H9 (cell line): ENCODE measurements around the gene POP4. TPM values are rescaled to one million over a fixed set of nuclear protein-coding genes. Genes with fewer than 3 reads are reported as not detected.

Experiments
- DNase-seq: peaks from one replicate; pipeline ENCODE4 v3.0.0-alpha.2; 2017
- H2AFZ ChIP-seq: one replicate; pipeline ENCODE4 v1.6.1; 2013; ENCODE audit warnings: mild to moderate bottlenecking, low read length, control low read depth, moderate library complexity
- H2AK5ac ChIP-seq: 2 replicates; pipeline ENCODE4 v1.6.1; 2013; ENCODE audit warnings: low read length, control low read depth, mixed read lengths; ENCODE audit not compliant: insufficient read length
- H2BK120ac ChIP-seq: one replicate; pipeline ENCODE4 v1.6.1; 2013; ENCODE audit warnings: low read depth, mild to moderate bottlenecking, low read length, control low read depth, inconsistent platforms; ENCODE audit not compliant: poor library complexity, severe bottlenecking
- H2BK12ac ChIP-seq: 2 replicates; pipeline ENCODE4 v1.6.1; 2013; ENCODE audit warnings: low read length, control low read depth, mixed read lengths, low read depth; ENCODE audit not compliant: insufficient read length
- H2BK15ac ChIP-seq: 2 replicates; pipeline ENCODE4 v1.6.1; 2013; ENCODE audit warnings: low read depth, low read length, control low read depth
- H2BK20ac ChIP-seq: one replicate; pipeline ENCODE4 v1.6.1; 2013; ENCODE audit warnings: low read depth, mild to moderate bottlenecking, low read length, control low read depth, inconsistent platforms; ENCODE audit not compliant: poor library complexity, severe bottlenecking
- H2BK5ac ChIP-seq: 2 replicates; pipeline ENCODE4 v1.6.1; 2013; ENCODE audit warnings: low read length, control low read depth, mixed read lengths; ENCODE audit not compliant: insufficient read length
- H3K14ac ChIP-seq: 2 replicates; pipeline ENCODE4 v1.6.1; 2013; ENCODE audit warnings: low read length, control low read depth; ENCODE audit not compliant: insufficient read depth
- H3K18ac ChIP-seq: 2 replicates; pipeline ENCODE4 v1.6.1; 2013; ENCODE audit warnings: low read depth, mild to moderate bottlenecking, mixed read lengths, low read length, control low read depth; ENCODE audit not compliant: insufficient read length
- H3K23ac ChIP-seq: 2 replicates; pipeline ENCODE4 v1.6.1; 2013; ENCODE audit warnings: low read length, control low read depth, mixed read lengths, low read depth; ENCODE audit not compliant: insufficient read length
- H3K23me2 ChIP-seq: 2 replicates; pipeline ENCODE4 v1.6.1; 2013; ENCODE audit warnings: low read depth, mild to moderate bottlenecking, mixed read lengths, low read length, control low read depth; ENCODE audit not compliant: insufficient read length, poor library complexity, severe bottlenecking
- H3K27ac ChIP-seq: 2 replicates; pipeline ENCODE4 v1.5.1; 2013; ENCODE audit warnings: low read length, control low read depth, mixed read lengths, low read depth; ENCODE audit not compliant: insufficient read length
- H3K27me3 ChIP-seq: 2 replicates; pipeline ENCODE4 v1.6.1; 2013; ENCODE audit warnings: low read length, control low read depth, inconsistent platforms; ENCODE audit not compliant: insufficient read depth
- H3K4ac ChIP-seq: 2 replicates; pipeline ENCODE4 v1.6.1; 2013; ENCODE audit warnings: low read depth, mild to moderate bottlenecking, control low read depth, inconsistent platforms, low read length, moderate library complexity
- H3K4me1 ChIP-seq: 2 replicates; pipeline ENCODE4 v1.6.1; 2013; ENCODE audit warnings: low read length, control low read depth, inconsistent platforms; ENCODE audit not compliant: insufficient read depth
- H3K4me2 ChIP-seq: 2 replicates; pipeline ENCODE4 v1.6.1; 2013; ENCODE audit warnings: low read length, control low read depth, mixed read lengths; ENCODE audit not compliant: insufficient read length, insufficient read depth
- H3K56ac ChIP-seq: 2 replicates; pipeline ENCODE4 v1.6.1; 2013; ENCODE audit warnings: low read depth, mild to moderate bottlenecking, mixed read lengths, low read length, control low read depth; ENCODE audit not compliant: insufficient read length
- H3K79me1 ChIP-seq: 2 replicates; pipeline ENCODE4 v1.6.1; 2013; ENCODE audit warnings: low read depth, mild to moderate bottlenecking, moderate library complexity, low read length, control low read depth, inconsistent platforms; ENCODE audit not compliant: insufficient read depth, poor library complexity, severe bottlenecking
- H3K79me2 ChIP-seq: 2 replicates; pipeline ENCODE4 v1.6.1; 2013; ENCODE audit warnings: low read length, control low read depth, inconsistent platforms; ENCODE audit not compliant: insufficient read depth
- H3K9ac ChIP-seq: 2 replicates; pipeline ENCODE4 v1.6.1; 2013; ENCODE audit warnings: low read length, control low read depth, mixed read lengths; ENCODE audit not compliant: insufficient read length; ENCODE audit errors: extremely low read depth
- H3K9me3 ChIP-seq: one replicate; pipeline ENCODE4 v1.6.1; 2013; ENCODE audit warnings: low read depth, low read length, inconsistent platforms; ENCODE audit not compliant: control insufficient read depth
- H3T11ph ChIP-seq: one replicate; pipeline ENCODE4 v1.6.1; 2013; ENCODE audit warnings: mild to moderate bottlenecking, low read length, control low read depth, inconsistent platforms
- H4K20me1 ChIP-seq: one replicate; pipeline ENCODE4 v1.6.1; 2013; ENCODE audit not compliant: control insufficient read depth, insufficient read length, insufficient read depth
- H4K5ac ChIP-seq: 2 replicates; pipeline ENCODE4 v1.6.1; 2013; ENCODE audit warnings: low read depth, mild to moderate bottlenecking, mixed read lengths, low read length, control low read depth; ENCODE audit not compliant: insufficient read length
- H4K8ac ChIP-seq: replicated peaks from 2 replicates; pipeline ENCODE4 v1.6.1; 2013; ENCODE audit warnings: low read length, control low read depth, mixed read lengths, low read depth; ENCODE audit not compliant: insufficient read length
- H4K91ac ChIP-seq: 2 replicates; pipeline ENCODE4 v1.6.1; 2013; ENCODE audit warnings: low read depth, mild to moderate bottlenecking, moderate library complexity, mixed read lengths, low read length, control low read depth; ENCODE audit not compliant: insufficient read length
- H3K27ac Mint-ChIP-seq, 3 experiments: 2 replicates in 2 of 3; 3 replicates in 1 of 3; pipeline ENCODE4 v1.8.0; 2020 to 2021; ENCODE audit warnings: mixed read lengths in 3 of 3, mild to moderate bottlenecking in 1 of 3, moderate library complexity in 1 of 3
- H3K27me3 Mint-ChIP-seq: 2 replicates; pipeline ENCODE4 v1.8.0; 2021; ENCODE audit warnings: low read depth, mild to moderate bottlenecking, moderate library complexity, mixed read lengths
- H3K36me3 Mint-ChIP-seq, 3 experiments: 2 replicates in 2 of 3; 3 replicates in 1 of 3; pipeline ENCODE4 v1.8.0; 2020 to 2021; ENCODE audit warnings: low read depth in 3 of 3, mixed read lengths in 3 of 3; ENCODE audit not compliant: insufficient read depth in 1 of 3
- H3K4me1 Mint-ChIP-seq, 2 experiments: 2 replicates each; pipeline ENCODE4 v1.8.0; 2020; ENCODE audit warnings: mixed read lengths in 2 of 2
- H3K4me3 Mint-ChIP-seq, 2 experiments: 2 replicates in 1 of 2; 3 replicates in 1 of 2; pipeline ENCODE4 v1.8.0; 2020 to 2021; ENCODE audit warnings: mild to moderate bottlenecking in 2 of 2, mixed read lengths in 2 of 2, moderate library complexity in 1 of 2
- H3K9me3 Mint-ChIP-seq, 2 experiments: 2 replicates in 1 of 2; 3 replicates in 1 of 2; pipeline ENCODE4 v1.8.0; 2020; ENCODE audit warnings: mild to moderate bottlenecking in 2 of 2, mixed read lengths in 2 of 2, moderate library complexity in 1 of 2
- CTCF ChIP-seq: fragments of 200-600 bp; sonication (generic); conservative IDR thresholded peaks from 3 replicates; pipeline ENCODE4 v1.8.0; 2021; ENCODE audit warnings: antibody characterized with exemption, mild to moderate bottlenecking
- WGBS: extraction: QIAGEN DNeasy Blood & Tissue Kit; methylation state at CpG from one replicate; pipeline ENCODE4 v1.1.7; 2013; ENCODE audit warnings: missing lambda C conversion rate, low lambda C conversion rate, mixed read lengths; ENCODE audit not compliant: insufficient read length; ENCODE audit errors: extremely low coverage; 5-methylcytosine and 5-hydroxymethylcytosine counted together
- total RNA-seq: library from RNA; stranded (reverse); gene quantifications from 2 replicates; pipeline ENCODE4 v1.2.1, GENCODE V29; 2021

Gene POP4
- total RNA-seq, 1 experiment from 2014 or later: 51.4 TPM

GRCh38 chr19:29653398-29653797 lies 47.3 kb downstream of the POP4 start:
- no peak for TF ChIP-seq CTCF
- no peak for DNase-seq
- Histone ChIP-seq H3K27me3 (no peaks in the 10 kb centered on the region), H3K23ac (no peak overlapping the region), H3K27ac (no peak overlapping the region), H4K5ac (no peak overlapping the region), H2AK5ac (no peak overlapping the region), H2AFZ (no peak overlapping the region), H2BK12ac (no peak overlapping the region), H2BK5ac (no peak overlapping the region), H4K8ac (no peak overlapping the region), H3K9me3 (no peaks in the 10 kb centered on the region), H3K56ac (no peak overlapping the region), H3K4me1 (no peaks in the 10 kb centered on the region), H3T11ph (no peak overlapping the region), H4K20me1 (no peaks in the 10 kb centered on the region), H3K4me2 (no peak overlapping the region), H2BK15ac (no peak overlapping the region), H3K79me2 (no peaks in the 10 kb centered on the region), H3K4ac (no peak overlapping the region), H3K14ac (no peak overlapping the region), H4K91ac (no peak overlapping the region), H3K18ac (no peak overlapping the region), H2BK120ac (no peak overlapping the region), H2BK20ac (no peak overlapping the region), H3K79me1 (no peaks in the 10 kb centered on the region), H3K23me2 (no peaks in the 10 kb centered on the region), H3K9ac (no peak overlapping the region)
- Mint-ChIP-seq H3K4me1 (peaks cover 3 to 4% of the 10 kb centered on the region in 2 experiments; a peak in 2 of 4 replicates), H3K27ac (no peak overlapping the region), H3K4me3 (no peak overlapping the region), H3K9me3 (peaks cover 4 to 10% of the 10 kb centered on the region in 2 experiments; a peak in 4 of 5 replicates), H3K36me3 (no peaks in the 10 kb centered on the region; a peak in 3 of 7 replicates), H3K27me3 (no peaks in the 10 kb centered on the region)
- no CpG with 5 or more reads among the region's 5 CpGs for WGBS
